Chondrocyte (in vitro differentiated cells): ENCODE results near the gene LRFN4. TPM values are rescaled to one million over a fixed set of nuclear protein-coding genes. Genes with fewer than 3 reads are reported as not detected.

ENCODE experiments used
- DNase-seq: peaks from one replicate; pipeline ENCODE4 v3.0.0; 2021; ENCODE audit warnings: mixed read lengths, low spot score
- H3K27ac Mint-ChIP-seq: one replicate; pipeline ENCODE4 v1.8.0; 2021; ENCODE audit warnings: mild to moderate bottlenecking, moderate library complexity, mixed read lengths; ENCODE audit not compliant: unreplicated experiment
- H3K27me3 Mint-ChIP-seq: 2 replicates; pipeline ENCODE4 v1.8.0; 2021; ENCODE audit warnings: low read depth, mixed read lengths
- H3K36me3 Mint-ChIP-seq: 2 replicates; pipeline ENCODE4 v1.8.0; 2021; ENCODE audit warnings: low read depth, mixed read lengths
- H3K4me1 Mint-ChIP-seq: 2 replicates; pipeline ENCODE4 v1.8.0; 2021; ENCODE audit warnings: low read depth, mild to moderate bottlenecking, mixed read lengths
- H3K4me3 Mint-ChIP-seq: one replicate; pipeline ENCODE4 v1.8.0; 2021; ENCODE audit warnings: mild to moderate bottlenecking, moderate library complexity, mixed read lengths; ENCODE audit not compliant: unreplicated experiment
- H3K9me3 Mint-ChIP-seq: 2 replicates; pipeline ENCODE4 v1.8.0; 2021; ENCODE audit warnings: low read depth, mixed read lengths
- total RNA-seq: library from RNA; stranded (reverse); gene quantifications from 3 replicates; pipeline ENCODE4 v1.2.1, GENCODE V29; 2021
- TF ChIP-seq, protein P1 (sequence below): fragments of 200-600 bp; sonication (generic); IDR thresholded peaks from 2 replicates; pipeline ENCODE4 v1.5.0; 2021; ENCODE audit warnings: antibody characterized with exemption, mild to moderate bottlenecking, moderate library complexity

The LRFN4 gene
- total RNA-seq, 1 donor from 2014 or later: 47.2 TPM

DNA sequence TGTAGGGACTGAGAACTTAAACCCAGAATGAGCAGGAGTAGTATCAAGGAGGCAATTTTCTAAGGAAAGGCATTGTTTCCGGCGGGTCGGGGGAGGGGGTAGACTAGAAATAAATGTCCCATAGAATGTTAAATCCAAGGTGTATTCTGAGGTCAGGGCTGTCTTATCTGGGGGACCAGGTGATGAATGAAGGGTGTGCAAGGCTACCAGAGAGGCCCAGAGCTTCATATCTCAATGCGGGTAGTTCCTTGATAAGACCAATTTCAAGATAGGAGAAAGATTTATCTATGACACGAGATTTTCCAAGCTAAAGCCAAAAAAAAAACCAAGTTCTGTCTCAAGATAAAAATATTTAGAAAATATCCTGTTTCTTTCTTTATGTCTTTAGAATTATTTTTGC, 21.9 kb upstream of the LRFN4 start:
- no peak overlapping the region for H3K4me3 Mint-ChIP-seq
- no peak for DNase-seq
- peaks cover 15% of the 10 kb centered on the region for H3K4me1 Mint-ChIP-seq
- TF ChIP-seq, protein P1, sequence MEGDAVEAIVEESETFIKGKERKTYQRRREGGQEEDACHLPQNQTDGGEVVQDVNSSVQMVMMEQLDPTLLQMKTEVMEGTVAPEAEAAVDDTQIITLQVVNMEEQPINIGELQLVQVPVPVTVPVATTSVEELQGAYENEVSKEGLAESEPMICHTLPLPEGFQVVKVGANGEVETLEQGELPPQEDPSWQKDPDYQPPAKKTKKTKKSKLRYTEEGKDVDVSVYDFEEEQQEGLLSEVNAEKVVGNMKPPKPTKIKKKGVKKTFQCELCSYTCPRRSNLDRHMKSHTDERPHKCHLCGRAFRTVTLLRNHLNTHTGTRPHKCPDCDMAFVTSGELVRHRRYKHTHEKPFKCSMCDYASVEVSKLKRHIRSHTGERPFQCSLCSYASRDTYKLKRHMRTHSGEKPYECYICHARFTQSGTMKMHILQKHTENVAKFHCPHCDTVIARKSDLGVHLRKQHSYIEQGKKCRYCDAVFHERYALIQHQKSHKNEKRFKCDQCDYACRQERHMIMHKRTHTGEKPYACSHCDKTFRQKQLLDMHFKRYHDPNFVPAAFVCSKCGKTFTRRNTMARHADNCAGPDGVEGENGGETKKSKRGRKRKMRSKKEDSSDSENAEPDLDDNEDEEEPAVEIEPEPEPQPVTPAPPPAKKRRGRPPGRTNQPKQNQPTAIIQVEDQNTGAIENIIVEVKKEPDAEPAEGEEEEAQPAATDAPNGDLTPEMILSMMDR: no peak
- H3K27me3 Mint-ChIP-seq: no peaks in the 10 kb centered on the region
- H3K36me3 Mint-ChIP-seq: no peaks in the 10 kb centered on the region
- peak overlapping the region; percentile 86 for H3K27ac Mint-ChIP-seq
- no peaks in the 10 kb centered on the region for H3K9me3 Mint-ChIP-seq

DNA sequence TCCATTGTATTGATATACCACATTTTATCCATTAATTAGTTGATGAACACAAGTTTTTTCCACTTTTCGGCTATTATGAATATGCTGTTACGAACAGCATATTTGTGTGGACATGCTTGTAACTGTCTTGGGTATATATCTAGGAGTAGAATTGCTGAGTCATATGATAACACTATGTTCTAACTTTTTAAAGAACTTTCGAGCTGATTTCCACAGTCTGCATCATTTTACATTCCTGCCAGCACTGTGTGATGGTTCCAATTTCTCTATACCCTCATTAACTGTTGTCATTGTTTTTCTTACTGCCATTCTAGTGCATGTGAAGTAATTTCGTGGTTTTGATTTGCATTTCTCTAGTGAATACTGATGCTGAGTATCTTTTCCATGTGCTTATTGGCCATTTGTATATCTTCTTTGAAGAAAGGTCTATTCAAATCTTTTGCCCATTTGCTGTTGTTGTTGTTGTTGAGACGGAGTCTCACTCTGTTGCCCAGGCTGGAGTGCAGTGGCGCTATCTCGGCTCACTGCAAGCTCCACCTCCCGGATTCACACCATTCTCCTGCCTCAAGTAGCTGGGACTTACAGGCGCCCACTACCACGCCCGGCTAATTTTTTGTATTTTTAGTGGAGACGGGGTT, 21.0 kb upstream of the LRFN4 start:
- no peak for DNase-seq
- Mint-ChIP-seq H3K27ac (peak overlapping the region; percentile 86), H3K4me3 (no peak overlapping the region), H3K36me3 (no peaks in the 10 kb centered on the region), H3K9me3 (no peaks in the 10 kb centered on the region), H3K27me3 (no peaks in the 10 kb centered on the region), H3K4me1 (peaks cover 25% of the 10 kb centered on the region)
- TF ChIP-seq, protein P1: no peak

DNA sequence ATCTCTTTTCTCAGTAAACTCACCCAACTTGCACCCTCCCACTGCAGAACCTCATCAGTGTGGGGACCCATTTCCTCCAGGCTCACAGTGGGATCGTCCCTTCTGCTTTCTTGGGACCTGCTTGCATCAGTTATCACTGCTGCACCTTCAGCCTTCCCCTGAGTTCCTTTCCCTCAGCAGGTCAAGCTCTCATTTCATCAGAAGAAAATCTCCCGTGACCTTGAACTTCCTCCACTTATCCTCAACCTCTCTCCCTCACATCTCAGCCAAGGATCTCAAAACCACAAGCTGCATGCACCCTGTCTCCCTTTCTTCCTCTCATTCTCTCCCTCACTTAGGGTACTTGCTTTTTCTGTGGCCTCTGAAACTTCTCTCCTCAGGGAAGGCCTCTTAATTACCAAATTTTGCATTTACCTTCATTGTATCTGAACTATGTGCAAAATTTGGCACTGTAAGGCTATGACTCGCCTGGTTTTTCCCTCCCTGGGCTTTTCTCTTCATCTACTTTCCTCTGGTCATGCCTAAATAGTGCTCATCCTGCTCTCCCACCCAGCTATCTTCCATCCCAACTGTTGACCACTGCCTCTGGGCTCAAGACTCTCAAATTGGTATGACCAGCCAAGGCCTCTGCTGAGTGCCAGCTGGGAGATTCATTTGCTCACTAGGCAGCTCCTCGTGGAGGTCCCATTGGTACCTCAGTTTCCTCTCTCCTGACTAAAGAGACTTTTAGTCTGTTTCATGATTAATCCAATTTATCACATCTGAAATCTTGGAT, 16.4 kb upstream of the LRFN4 start:
- TF ChIP-seq, protein P1: no peak
- Mint-ChIP-seq H3K27me3 (no peaks in the 10 kb centered on the region), H3K4me3 (no peak overlapping the region), H3K9me3 (no peaks in the 10 kb centered on the region), H3K36me3 (peaks cover 2% of the 10 kb centered on the region), H3K27ac (peak overlapping the region; percentile 52), H3K4me1 (peaks cover 48% of the 10 kb centered on the region)
- DNase-seq: no peak

DNA sequence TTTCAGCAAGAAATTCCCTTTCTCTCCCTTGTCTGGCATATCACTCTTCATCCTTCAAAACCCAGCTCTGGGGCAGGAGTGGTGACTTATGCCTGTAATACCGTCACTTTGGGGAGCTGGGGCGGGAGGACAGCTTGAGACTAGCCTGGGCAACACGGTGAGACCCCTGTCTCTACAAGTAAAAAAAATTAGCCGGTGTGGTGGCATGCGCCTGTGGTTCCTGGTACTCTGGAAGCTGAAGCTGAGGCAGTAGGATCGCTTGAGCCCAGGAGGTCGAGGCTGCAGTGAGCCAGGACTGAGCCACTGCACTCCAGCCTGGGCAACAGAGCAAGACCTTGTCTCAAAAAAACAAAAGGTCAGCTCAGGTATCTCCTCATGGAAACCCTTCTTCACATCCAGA, 15.0 kb upstream of the LRFN4 start:
- Mint-ChIP-seq H3K36me3 (peaks cover 4% of the 10 kb centered on the region), H3K4me3 (peak overlapping the region; percentile 90), H3K27ac (peak overlapping the region; percentile 92)

DNA sequence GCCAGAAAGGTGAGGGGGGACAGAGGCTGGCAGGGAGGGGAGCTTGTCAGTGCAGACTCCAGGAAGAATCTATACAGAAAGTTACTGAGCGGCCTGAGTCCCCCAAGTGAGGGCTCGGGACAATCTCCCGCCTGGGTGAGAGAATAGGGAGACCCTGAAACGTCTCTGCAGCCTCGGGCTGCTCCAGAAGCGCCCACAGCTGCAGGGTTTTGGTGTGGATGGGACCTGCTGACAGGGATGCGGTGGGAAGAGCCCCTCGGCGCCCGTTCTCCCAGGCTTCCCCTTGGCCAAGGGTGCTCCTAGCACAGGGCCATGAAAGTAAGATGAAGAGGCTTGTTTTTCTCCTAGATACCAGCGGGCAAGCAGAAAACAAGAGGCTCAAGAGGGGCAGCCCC, 14.4 kb upstream of the LRFN4 start:
- TF ChIP-seq, protein P1: no peak
- peaks cover 41% of the 10 kb centered on the region for H3K4me1 Mint-ChIP-seq
- H3K9me3 Mint-ChIP-seq: no peaks in the 10 kb centered on the region
- H3K27me3 Mint-ChIP-seq: no peaks in the 10 kb centered on the region
- peak overlapping the region; percentile 90 for H3K4me3 Mint-ChIP-seq
- H3K27ac Mint-ChIP-seq: peak overlapping the region; percentile 92
- H3K36me3 Mint-ChIP-seq: peaks cover 4% of the 10 kb centered on the region
- DNase-seq: no peak

More for the DNA sequence above, 15.0 kb upstream of the LRFN4 start:
- no peaks in the 10 kb centered on the region for H3K27me3 Mint-ChIP-seq
- peaks cover 41% of the 10 kb centered on the region for H3K4me1 Mint-ChIP-seq
- TF ChIP-seq, protein P1: no peak
- DNase-seq: no peak
- no peaks in the 10 kb centered on the region for H3K9me3 Mint-ChIP-seq
